Suprapubic skin (tissue), 4 donors: ENCODE measurements around the gene ACADL. TPM values are rescaled to one million over a fixed set of nuclear protein-coding genes. Genes with fewer than 3 reads are reported as not detected.
"Not testable (repeated sequence)": the region's sequence is repeated elsewhere in the genome, so short reads cannot be mapped to it uniquely, and the experiment has no call there.

Experiments
- DNase-seq, 2 donors: peaks; one replicate each; pipeline ENCODE4 v3.0.0-alpha.2; 2019; ENCODE audit warnings: low spot score in 2 of 2
- H3K27ac ChIP-seq: fragments of 200-600 bp; sonication (generic); one replicate; pipeline ENCODE4 v1.5.1; 2019
- H3K27me3 ChIP-seq: fragments of 200-600 bp; sonication (generic); one replicate; pipeline ENCODE4 v1.5.1; 2019
- H3K36me3 ChIP-seq: fragments of 200-600 bp; sonication (generic); one replicate; pipeline ENCODE4 v1.5.1; 2019
- H3K4me1 ChIP-seq: fragments of 200-600 bp; sonication (generic); one replicate; pipeline ENCODE4 v1.5.1; 2019
- H3K4me3 ChIP-seq: fragments of 200-600 bp; sonication (generic); one replicate; pipeline ENCODE4 v1.5.1; 2019; ENCODE audit warnings: mild to moderate bottlenecking
- H3K9me3 ChIP-seq: fragments of 200-600 bp; sonication (generic); one replicate; pipeline ENCODE4 v1.5.1; 2019
- CTCF ChIP-seq, 2 donors: fragments of 200-600 bp in 1 of 2; fragments of 450-650 bp in 1 of 2; sonication (generic) in 1 of 2; IDR thresholded peaks; one replicate each; pipeline ENCODE4 v1.5.1; 2016 to 2019; ENCODE audit warnings: antibody characterized with exemption in 2 of 2, mild to moderate bottlenecking in 1 of 2, moderate library complexity in 1 of 2
- EP300 ChIP-seq: sonication (generic); formaldehyde crosslinking; IDR thresholded peaks from one replicate; pipeline ENCODE4 v1.6.1; 2017; ENCODE audit warnings: antibody characterized with exemption
- POLR2A ChIP-seq, 2 donors: fragments of 450-650 bp; IDR thresholded peaks; one replicate each; pipeline ENCODE4 v1.6.1; 2017; ENCODE audit warnings: antibody characterized with exemption in 2 of 2, mild to moderate bottlenecking in 2 of 2, moderate library complexity in 2 of 2
- POLR2AphosphoS5 ChIP-seq, 3 donors: sonication (generic); formaldehyde crosslinking; IDR thresholded peaks; one replicate each; pipeline ENCODE4 v1.6.1; 2017; ENCODE audit warnings: antibody characterized with exemption in 3 of 3
- WGBS: methylation state at CpG from one replicate; pipeline ENCODE4 v1.1.5; 2018; 5-methylcytosine and 5-hydroxymethylcytosine counted together
- total RNA-seq, 4 donors: library from RNA; depleted of rRNA; stranded (reverse); fragments of >200 nt; gene quantifications; one replicate each; pipeline ENCODE4 v1.1.0, GENCODE V29; 2016

ACADL gene
- total RNA-seq, 4 donors from 2014 or later = 1.5 to 9.8 (median 6.4) TPM

DNA sequence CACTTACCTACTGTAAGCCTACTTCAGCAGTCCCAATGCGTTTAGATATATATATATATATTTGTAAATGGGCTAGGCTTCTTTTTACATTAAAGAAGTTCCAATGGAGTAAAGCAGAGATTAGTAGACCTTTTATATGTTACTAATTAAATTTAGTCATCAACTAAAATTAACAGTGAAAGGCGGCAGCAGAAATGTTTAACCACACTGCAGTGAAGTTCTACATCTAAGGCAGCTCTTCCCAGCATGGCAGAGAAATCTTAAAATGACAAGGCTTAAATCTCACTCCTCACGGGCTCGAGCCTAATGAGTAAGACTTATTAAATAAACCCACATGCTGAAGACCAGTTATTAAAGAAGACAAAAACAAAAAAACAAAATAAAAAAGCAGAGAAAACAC lies 34.9 kb downstream of the ACADL start:
- no peak for DNase-seq
- H3K4me3 ChIP-seq = no peak overlapping the region
- 86% methylated on average over 4 of the region's 4 CpGs for WGBS
- peaks cover 9% of the 10 kb centered on the region for H3K4me1 ChIP-seq
- no peak overlapping the region for H3K27ac ChIP-seq
- H3K27me3 ChIP-seq = no peaks in the 10 kb centered on the region
- H3K9me3 ChIP-seq = peaks cover 8% of the 10 kb centered on the region
- no peaks in the 10 kb centered on the region for H3K36me3 ChIP-seq
- no peak for TF ChIP-seq POLR2AphosphoS5 (IDR thresholded peaks at IDR 0.05)
- TF ChIP-seq POLR2A (IDR thresholded peaks at IDR 0.05) = no peak
- no peak for TF ChIP-seq CTCF (IDR thresholded peaks at IDR 0.05)
- no peak for TF ChIP-seq EP300

GRCh38 chr2:210189452-210190138 lies 35.7 kb downstream of the ACADL start:
- 26% methylated on average over 1 of the region's 1 CpG for WGBS
- H3K4me3 ChIP-seq = no peak overlapping the region
- TF ChIP-seq POLR2A (IDR thresholded peaks at IDR 0.05) (no peak), EP300 (no peak), CTCF (IDR thresholded peaks at IDR 0.05) (no peak), POLR2AphosphoS5 (IDR thresholded peaks at IDR 0.05) (no peak)
- H3K4me1 ChIP-seq = peaks cover 5% of the 10 kb centered on the region
- H3K27ac ChIP-seq = no peak overlapping the region
- DNase-seq = no peak
- H3K27me3 ChIP-seq = no peaks in the 10 kb centered on the region
- no peaks in the 10 kb centered on the region for H3K36me3 ChIP-seq
- H3K9me3 ChIP-seq = peaks cover 12% of the 10 kb centered on the region

- peaks cover 16% of the 10 kb centered on the region for H3K9me3 ChIP-seq
- no peak overlapping the region for H3K27ac ChIP-seq
- H3K4me3 ChIP-seq = no peak overlapping the region
- H3K27me3 ChIP-seq = no peaks in the 10 kb centered on the region
- peaks cover 5% of the 10 kb centered on the region for H3K4me1 ChIP-seq
- 25% methylated on average over 2 of the region's 2 CpGs for WGBS
- TF ChIP-seq CTCF (IDR thresholded peaks at IDR 0.05) (no peak), POLR2AphosphoS5 (IDR thresholded peaks at IDR 0.05) (no peak), EP300 (no peak), POLR2A (IDR thresholded peaks at IDR 0.05) (no peak)
- DNase-seq = no peak
- no peaks in the 10 kb centered on the region for H3K36me3 ChIP-seq
Observed at GRCh38 chr2:210188755-210189154, 36.5 kb downstream of the ACADL start.

- H3K4me1 ChIP-seq = peaks cover 5% of the 10 kb centered on the region
- DNase-seq = no peak
- TF ChIP-seq POLR2AphosphoS5 (IDR thresholded peaks at IDR 0.05) = no peak
- TF ChIP-seq EP300 = no peak
- no peak for TF ChIP-seq POLR2A (IDR thresholded peaks at IDR 0.05)
- H3K36me3 ChIP-seq = no peaks in the 10 kb centered on the region
- peaks cover 16% of the 10 kb centered on the region for H3K9me3 ChIP-seq
- H3K4me3 ChIP-seq = no peak overlapping the region
- H3K27me3 ChIP-seq = no peaks in the 10 kb centered on the region
- 54% methylated on average over 3 of the region's 3 CpGs for WGBS
- no peak overlapping the region for H3K27ac ChIP-seq
Observed at GRCh38 chr2:210188190-210188589, 37.1 kb downstream of the ACADL start.

- 86% methylated on average over 1 of the region's 1 CpG for WGBS
- peaks cover 16% of the 10 kb centered on the region for H3K9me3 ChIP-seq
- not testable (repeated sequence) for H3K27me3 ChIP-seq
Observed at GRCh38 chr2:210183936-210184335, 41.3 kb downstream of the ACADL start.

GRCh38 chr2:210181606-210182088 lies 43.6 kb downstream of the ACADL start:
- H3K9me3 ChIP-seq = peaks cover 16% of the 10 kb centered on the region
- WGBS = 56% methylated on average over 10 of the region's 12 CpGs
- H3K4me1 ChIP-seq, H3K36me3 ChIP-seq, H3K27me3 ChIP-seq, DNase-seq, H3K27ac ChIP-seq, H3K4me3 ChIP-seq: not testable (repeated sequence)

More at GRCh38 chr2:210183936-210184335, 41.3 kb downstream of the ACADL start:
- DNase-seq, H3K27ac ChIP-seq, H3K4me1 ChIP-seq, H3K4me3 ChIP-seq, H3K36me3 ChIP-seq: not testable (repeated sequence)

DNA sequence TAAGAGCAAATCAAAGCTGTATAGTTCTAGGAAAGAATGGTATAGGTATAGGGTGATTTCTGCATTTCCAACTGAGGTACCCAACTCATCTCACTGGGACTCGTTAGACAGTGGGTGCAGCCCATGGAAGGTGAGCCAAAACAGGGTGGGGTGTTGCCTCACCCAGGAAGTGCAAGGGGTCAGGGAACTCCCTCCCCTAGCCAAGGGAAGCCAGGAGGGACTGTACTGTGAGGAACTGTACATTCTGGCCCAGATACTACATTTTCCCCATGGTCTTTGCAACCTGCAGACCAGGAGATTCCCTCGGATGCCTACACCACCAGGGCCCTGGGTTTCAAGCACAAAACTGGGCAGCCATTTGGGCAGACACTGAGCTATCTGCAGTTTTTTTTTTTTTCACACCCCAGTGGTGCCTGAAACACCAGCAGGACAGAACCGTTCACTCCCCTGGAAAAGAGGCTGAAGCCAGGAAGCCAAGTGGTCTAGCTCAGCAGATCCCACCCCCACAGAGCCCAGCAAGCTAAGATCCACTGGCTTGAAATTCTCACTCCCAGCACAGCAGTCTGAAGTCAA lies 44.1 kb downstream of the ACADL start:
- H3K27ac ChIP-seq, H3K4me1 ChIP-seq, H3K4me3 ChIP-seq, H3K36me3 ChIP-seq, DNase-seq, H3K27me3 ChIP-seq: not testable (repeated sequence)
- WGBS = 68% methylated on average over 3 of the region's 3 CpGs
- H3K9me3 ChIP-seq = peaks cover 14% of the 10 kb centered on the region
